Brain pericyte (primary cell): ENCODE results near the gene YBX2.

Experiments used
- DNase-seq: peaks from one replicate; pipeline ENCODE4 v3.0.0-alpha.2; 2012; ENCODE audit warnings: low read depth, low spot score

Gene YBX2

DNA sequence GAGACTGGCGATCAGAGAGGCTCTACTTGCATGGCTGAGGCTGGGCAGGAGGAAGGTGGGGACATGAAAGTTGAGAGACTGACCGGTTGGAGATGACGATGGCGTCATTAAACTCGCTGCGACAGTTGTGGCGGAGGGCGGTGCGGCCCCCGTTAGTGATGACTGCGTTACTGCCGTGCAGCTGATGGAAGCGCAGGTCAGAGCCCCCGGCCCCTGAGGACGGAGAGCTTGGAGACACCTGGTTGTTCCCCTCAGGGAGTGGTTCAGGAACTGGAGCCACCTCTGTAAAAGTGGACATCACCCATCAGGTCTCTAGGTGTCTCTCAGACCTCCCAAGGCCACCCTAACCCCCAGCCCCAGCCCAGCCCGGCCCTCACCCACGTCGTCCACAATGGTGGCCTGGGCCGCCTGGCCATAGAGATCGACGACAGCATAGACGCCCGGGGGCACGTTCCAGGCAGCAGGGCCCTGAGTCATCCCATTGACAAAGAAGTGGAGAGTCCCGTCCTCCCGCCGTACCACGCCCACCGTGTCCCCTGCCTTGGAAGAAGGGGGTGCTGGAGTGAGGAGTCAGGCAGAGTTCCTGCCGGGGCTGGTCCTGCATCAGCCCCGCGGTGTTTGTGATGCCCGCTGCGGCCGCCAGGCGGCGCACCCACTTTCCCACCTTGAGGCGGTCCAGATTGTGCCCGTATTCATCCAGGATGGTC lies 29.4 kb upstream of the YBX2 start:
- no peak for DNase-seq

GRCh38 chr17:7322520-7323194 lies 28.2 kb upstream of the YBX2 start:
- DNase-seq: no peak

DNA sequence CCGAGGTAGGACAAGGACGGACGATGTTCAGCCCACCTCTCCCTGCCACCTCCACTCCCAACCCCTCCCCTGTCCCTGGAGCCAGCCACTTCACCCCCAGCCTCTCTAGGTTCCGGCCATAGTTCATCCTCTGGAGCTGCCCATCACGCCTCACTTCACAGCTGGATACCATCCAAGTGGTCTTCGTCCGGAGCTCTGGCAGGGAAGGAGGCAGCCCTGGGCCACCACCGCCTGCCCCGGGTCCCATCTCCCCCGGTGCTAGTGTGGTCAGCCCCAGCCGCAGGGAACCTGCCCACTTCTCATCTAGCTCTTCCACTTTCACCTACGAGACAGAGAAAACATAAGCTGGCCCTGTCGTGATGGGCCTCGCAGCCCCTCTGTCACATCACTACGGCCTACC lies 27.0 kb upstream of the YBX2 start:
- no peak for DNase-seq

- DNase-seq: no peak
Measured at GRCh38 chr17:7318121-7318860, 23.9 kb upstream of the YBX2 start.

DNA sequence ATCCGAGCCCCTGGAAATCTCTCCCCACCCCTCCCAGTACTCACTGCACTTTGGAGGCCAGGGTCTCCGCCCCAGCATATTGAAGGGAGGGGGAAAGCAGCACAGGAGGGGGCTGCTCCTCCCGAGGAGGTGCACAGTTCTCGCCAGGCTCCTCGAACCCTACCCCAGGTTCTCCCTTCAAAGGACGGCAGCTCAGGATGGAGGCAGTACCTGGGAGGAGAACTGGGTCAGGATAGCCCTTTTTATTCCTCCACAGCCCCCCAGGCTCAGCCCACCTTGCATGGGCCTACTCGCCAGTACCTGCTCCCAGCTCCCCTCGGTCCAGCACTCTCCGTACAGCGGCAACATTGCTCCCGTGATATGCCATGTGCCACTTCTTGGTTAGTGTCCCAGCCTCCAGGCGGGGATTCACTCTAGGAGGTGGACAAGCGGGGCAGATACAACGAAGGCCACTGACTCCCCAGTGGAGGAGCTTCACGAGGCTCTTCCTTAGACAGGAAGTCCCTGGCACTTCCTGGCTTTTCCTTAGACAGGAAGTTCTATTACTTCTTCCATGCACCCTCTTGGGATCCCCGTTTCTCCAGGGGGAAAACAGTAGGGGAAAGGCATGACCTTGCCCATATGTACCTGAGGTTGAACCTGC lies 22.8 kb upstream of the YBX2 start:
- DNase-seq: no peak

DNA sequence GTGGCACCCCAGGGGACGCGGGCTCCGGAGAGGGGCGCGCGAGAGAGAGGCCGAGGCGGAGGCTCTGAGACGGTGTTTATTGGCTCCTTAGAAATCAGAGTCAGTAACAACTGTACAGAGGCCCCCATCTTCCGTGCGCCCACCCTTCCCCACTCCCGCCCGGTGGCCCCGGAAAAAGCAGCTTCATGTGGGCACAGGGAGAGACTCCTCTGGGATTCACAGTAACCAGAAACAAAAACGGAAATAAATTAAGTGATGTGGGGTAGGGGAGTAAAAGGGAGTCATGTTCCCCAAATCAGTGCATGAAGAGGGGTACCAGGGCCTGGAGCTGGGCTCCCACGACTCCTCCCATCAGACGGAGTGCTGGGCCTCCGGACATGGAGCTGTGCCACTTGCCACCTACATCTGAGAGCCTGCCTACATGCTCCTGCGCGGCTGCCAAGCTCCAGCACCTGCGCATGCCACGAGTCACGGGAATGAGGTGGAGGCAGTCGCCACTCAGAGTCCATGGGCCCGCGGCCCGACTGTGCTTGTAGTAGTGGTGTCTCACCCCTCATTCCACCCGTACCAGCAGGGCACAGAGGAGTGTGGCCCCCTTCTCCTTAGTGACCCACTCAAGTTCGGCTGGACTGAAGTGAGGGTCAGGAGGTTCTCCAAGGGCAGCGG lies 21.3 kb upstream of the YBX2 start:
- DNase-seq: no peak

- DNase-seq: no peak
Measured at GRCh38 chr17:7314719-7315569, 20.5 kb upstream of the YBX2 start, which contains the start of gene GPS2. GPS2 (minus strand) TSS chr17:7315360; CDS start chr17:7315052, 308 bp downstream.

- no peak for DNase-seq
Measured at GRCh38 chr17:7313890-7314718, 19.7 kb upstream of the YBX2 start.

GRCh38 chr17:7313088-7313889 lies 18.9 kb upstream of the YBX2 start:
- no peak for DNase-seq

- DNase-seq: no peak
Measured at GRCh38 chr17:7312432-7313087, 18.1 kb upstream of the YBX2 start.

DNA sequence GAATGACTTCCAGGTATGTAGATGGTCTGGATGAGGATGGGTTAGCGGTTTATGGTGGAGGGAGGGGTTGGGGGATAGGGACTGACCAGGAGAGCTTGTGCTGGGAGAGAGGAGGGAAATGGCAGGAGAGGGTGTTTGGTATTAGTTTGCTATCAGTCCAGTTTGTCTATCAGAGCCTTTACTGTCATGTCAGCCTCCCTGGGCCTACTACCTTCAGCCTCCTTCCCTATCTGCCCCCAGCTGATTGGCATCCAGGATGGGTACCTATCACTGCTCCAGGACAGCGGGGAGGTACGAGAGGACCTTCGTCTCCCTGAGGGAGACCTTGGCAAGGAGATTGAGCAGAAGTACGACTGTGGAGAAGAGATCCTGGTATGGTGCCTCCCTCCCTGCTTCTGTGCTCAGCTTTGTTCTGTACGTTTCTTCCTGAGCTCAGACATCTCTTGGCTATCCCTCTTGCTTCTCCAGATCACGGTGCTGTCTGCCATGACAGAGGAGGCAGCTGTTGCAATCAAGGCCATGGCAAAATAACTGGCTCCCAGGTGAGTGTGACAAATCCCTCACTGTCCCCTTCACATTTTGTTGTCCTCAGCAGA lies 16.8 kb upstream of the YBX2 start:
- DNase-seq: no peak

- no peak for DNase-seq
Measured at GRCh38 chr17:7309628-7310027, 15.2 kb upstream of the YBX2 start.

DNA sequence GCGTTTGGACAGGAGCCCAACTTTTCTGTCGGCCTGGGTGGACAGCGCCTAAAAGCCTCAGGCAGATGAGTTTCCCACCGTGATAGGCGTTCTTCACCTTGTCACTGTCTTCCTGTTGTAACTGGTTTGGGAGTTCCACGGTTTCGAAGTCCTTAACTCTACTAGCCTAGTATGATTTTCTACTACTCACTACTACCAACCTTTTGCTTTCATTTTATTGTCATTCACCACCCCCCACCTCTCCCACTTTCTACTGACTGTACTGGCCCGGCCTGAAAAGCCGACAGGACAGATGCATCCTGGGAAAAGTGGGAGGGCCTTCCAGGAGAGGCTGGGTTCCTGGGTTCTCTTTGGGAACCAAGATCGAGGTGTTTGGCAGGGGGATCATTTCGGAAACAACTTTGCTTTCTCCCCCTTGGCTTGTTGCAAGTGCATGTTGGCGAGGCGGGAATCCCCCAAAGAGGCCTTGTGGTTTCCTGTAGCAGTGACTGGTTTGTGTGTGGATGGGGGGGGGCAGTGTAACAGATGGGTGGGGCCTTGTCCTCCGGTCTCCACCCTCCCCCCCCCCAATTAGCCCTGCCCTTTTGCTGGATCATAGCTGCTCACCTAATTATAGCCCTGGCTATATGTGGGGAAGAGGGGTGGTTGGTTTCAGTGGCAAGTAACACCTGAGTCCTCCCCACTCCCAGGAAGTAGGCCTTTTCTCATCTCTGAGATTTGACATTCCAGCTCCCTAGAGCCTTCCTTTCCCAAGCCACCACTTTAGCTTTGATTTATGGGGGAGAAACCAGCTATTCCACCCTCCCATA lies 14.4 kb upstream of the YBX2 start:
- DNase-seq: peak; percentile 53

- DNase-seq: no peak
Measured at GRCh38 chr17:7307686-7308624, 13.5 kb upstream of the YBX2 start.

DNA sequence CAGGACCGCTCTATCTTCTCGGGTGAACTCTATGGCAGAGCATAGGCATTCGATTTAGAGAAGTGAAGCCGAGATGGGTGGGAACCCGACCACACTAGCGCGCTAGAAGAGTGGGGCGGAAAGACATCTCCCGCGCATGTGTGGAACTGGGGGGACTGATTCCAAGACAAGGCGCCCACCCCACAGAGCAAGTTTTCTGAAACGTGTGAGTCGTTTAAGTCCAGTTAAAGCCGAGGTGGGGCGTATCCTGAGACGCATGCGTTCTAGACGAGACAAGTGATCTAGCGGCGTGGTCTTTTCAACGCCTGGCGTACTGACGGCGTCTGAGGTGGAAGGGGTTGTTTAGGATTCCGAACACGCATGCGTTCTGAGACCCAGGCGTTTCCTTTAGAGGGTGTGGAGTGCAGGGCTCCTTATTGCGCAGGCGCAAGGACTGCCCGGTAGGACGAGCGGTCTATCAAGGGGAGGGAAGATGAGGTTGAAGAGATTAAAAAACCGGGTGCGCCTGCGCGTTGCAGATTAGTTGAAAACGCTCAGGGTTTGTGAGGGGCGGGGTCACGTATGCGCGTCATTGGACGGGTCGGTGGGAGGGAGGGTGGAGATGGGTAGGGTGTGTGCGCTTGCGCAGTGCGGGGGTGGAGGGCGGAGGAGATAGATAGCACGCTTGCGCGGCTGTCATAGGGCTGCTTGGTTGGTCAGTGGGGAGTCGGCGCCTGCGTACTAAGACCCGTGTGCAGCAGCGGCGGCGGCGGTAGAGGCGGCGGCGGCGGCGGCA lies 12.7 kb upstream of the YBX2 start, which contains the start of gene EIF5A:
EIF5A (plus strand) TSS at position 718 of the 775 bp plus-strand sequence. CDS start 2,008 bp downstream, outside the sequence.
- DNase-seq: peak; percentile 100
